ENCODE measurements around the gene PLEKHF1. TPM values are rescaled to one million over a fixed set of nuclear protein-coding genes. Genes with fewer than 3 reads are reported as not detected.

The PLEKHF1 gene
- total and polyA plus RNA-seq, 2 donors (not counting 1 experiment from before 2014, with no cell fraction given) = 5.5 to 9.8 TPM

DNA sequence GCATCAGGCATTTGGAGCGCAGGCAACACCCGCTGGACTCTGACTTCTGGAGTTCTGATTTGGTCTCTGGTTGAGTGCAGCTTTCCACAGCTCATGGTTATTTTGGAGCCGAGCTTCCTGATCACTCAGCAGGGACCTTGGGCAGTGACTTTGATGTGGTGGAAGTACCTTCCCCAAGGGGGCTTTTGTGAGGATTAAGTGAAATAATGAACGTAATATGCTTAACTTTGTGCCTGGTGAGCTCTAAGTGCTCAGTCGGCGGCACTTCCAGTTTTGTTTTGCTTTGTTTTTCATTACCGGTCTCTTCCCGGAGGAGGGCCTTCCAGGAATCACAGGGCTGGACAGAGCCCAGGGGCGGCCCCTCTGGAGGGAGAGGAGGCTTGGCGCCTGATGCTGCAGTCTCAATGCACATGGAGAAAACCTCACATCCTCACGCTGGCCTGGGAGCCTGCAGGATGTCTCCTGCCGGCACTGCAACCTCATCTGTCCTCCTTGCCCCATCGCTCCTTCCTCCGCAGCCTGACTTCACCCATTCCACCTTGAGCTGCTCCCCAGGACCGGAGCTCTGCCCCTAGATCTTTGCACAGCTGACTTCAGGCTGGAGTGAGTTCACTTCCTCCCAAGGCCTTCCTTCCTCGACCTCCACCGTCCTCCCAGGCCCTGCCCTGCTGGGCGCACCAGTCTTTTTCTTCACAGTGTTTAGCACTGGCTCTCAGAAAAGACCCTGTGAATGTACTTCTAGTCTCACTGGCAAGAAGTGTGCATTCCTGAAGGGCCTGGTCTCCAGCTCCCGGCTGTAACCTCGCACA, 1.5 kb downstream of the PLEKHF1 start:
- H3K4me3 ChIP-seq (ENCODE audit: control extremely low read depth in 1 of 5, extremely low read depth in 1 of 5, insufficient read depth in 1 of 5, low read depth in 2 of 5, low read length in 4 of 5) = peak overlapping the region in 4 of 5 experiments; percentile 2 to 77 (median 38)
- 62% methylated on average over 17 of the region's 20 CpGs for WGBS (ENCODE audit: insufficient coverage)
- peak overlapping the region; percentile 54 for H3K27ac Mint-ChIP-seq
- H3K9me3 Mint-ChIP-seq (ENCODE audit: insufficient read depth) = no peaks in the 10 kb centered on the region
- DNase-seq (no peak), ATAC-seq (ENCODE audit: low read depth) (no peak)
- peaks cover 43 to 54% of the 10 kb centered on the region in 2 donors for H3K4me1 ChIP-seq (ENCODE audit: control insufficient read depth in 2 of 2, insufficient read depth in 2 of 2, low read length in 2 of 2)
- H3K4me1 Mint-ChIP-seq = peaks cover 42% of the 10 kb centered on the region
- H4K20me1 ChIP-seq (ENCODE audit: control insufficient read depth, insufficient read depth, low read length, poor library complexity, severe bottlenecking) = no peaks in the 10 kb centered on the region
- H3K4me2 ChIP-seq (replicated peaks; ENCODE audit: low read depth, low read length, poor library complexity, severe bottlenecking) = peak overlapping the region; percentile 100
- peaks cover 58% of the 10 kb centered on the region for H3K79me2 ChIP-seq (ENCODE audit: control insufficient read depth, insufficient read depth, low read length)
- peak overlapping the region; percentile 2 to 57 for H3K27ac ChIP-seq (ENCODE audit: low read length in 2 of 2)
- H3K9me3 ChIP-seq (ENCODE audit: control extremely low read depth in 1 of 3, control insufficient read depth in 2 of 3, insufficient read depth in 1 of 3, low read length in 2 of 3) = peaks cover 0 to 5% (median 0%) of the 10 kb centered on the region in 3 donors
- no peaks in the 10 kb centered on the region for H3K27me3 ChIP-seq (replicated peaks in 1 of 4; ENCODE audit: control extremely low read depth in 1 of 4, control insufficient read depth in 3 of 4, insufficient read depth in 4 of 4, low read length in 3 of 4)
- TF ChIP-seq CTCF (IDR thresholded peaks at IDR 0.05) = no peak
- TF ChIP-seq EZH2 (IDR thresholded peaks at IDR 0.05; ENCODE audit: borderline replicate concordance, insufficient read depth, low read depth, low read length, poor library complexity, severe bottlenecking) = no peak
- peak overlapping the region; percentile 75 for H3K4me3 Mint-ChIP-seq
- H3K36me3 ChIP-seq (replicated peaks in 1 of 2; ENCODE audit: control extremely low read depth in 1 of 2, control insufficient read depth in 1 of 2, extremely low read depth in 1 of 2, insufficient read depth in 2 of 2, low read length in 1 of 2) = no peaks in the 10 kb centered on the region
- H3K9ac ChIP-seq (ENCODE audit: low read length) = peak overlapping the region; percentile 42
- peak overlapping the region; percentile 39 for H2AFZ ChIP-seq (ENCODE audit: insufficient read depth, low read depth, low read length, poor library complexity, severe bottlenecking)
- H3K27me3 Mint-ChIP-seq = no peaks in the 10 kb centered on the region
- intact Hi-C loops (cut with micrococcal nuclease) = loop anchor here (10.0 kb wide), 1 partner anchor 148 kb away; the partner anchor contains the start of gene CCNE1
- ChIA-PET CTCF (interaction anchor here (0.6 to 10.1 kb wide), 4 partner anchors 27 to 941 kb away, joined by 3 to 116 read pairs (median 10); partner anchors contain the start of gene POP4), POLR2A (interaction anchor here (1.5 kb wide), 1 partner anchor 61 kb away, joined by 12 read pairs; the partner anchor contains the start of gene POP4)
